Ascending aorta (tissue), 2 donors: ENCODE measurements around the gene NMBR. TPM values are rescaled to one million over a fixed set of nuclear protein-coding genes. Genes with fewer than 3 reads are reported as not detected.
"Not testable (repeated sequence)": the region's sequence is repeated elsewhere in the genome, so short reads cannot be mapped to it uniquely, and the experiment has no call there.

Experiments
- DNase-seq, 2 donors: peaks; one replicate each; pipeline ENCODE4 v3.0.0-alpha.2; 2019; ENCODE audit warnings: low spot score in 2 of 2
- H3K27ac ChIP-seq, 2 donors: fragments of 200-600 bp; sonication (generic); one replicate each; pipeline ENCODE4 v1.5.1; 2016 to 2017; ENCODE audit warnings: mild to moderate bottlenecking in 1 of 2
- H3K27me3 ChIP-seq: fragments of 200-600 bp; sonication (generic); one replicate; pipeline ENCODE4 v1.5.1; 2017
- H3K36me3 ChIP-seq, 2 donors: fragments of 200-600 bp; sonication (generic); one replicate each; pipeline ENCODE4 v1.5.1; 2016
- H3K4me1 ChIP-seq, 2 donors: fragments of 200-600 bp; sonication (generic); one replicate each; pipeline ENCODE4 v1.5.1; 2016 to 2017; ENCODE audit warnings: mild to moderate bottlenecking in 1 of 2
- H3K4me3 ChIP-seq, 2 donors: fragments of 200-600 bp; sonication (generic); one replicate each; pipeline ENCODE4 v1.5.1; 2016 to 2017; ENCODE audit warnings: mild to moderate bottlenecking in 1 of 2
- H3K9me3 ChIP-seq, 2 donors: fragments of 200-600 bp; sonication (generic); one replicate each; pipeline ENCODE4 v1.5.1; 2016
- intact Hi-C: fragments of 100-400 bp; cut with DNase I; formaldehyde crosslinking; loops from one replicate; pipeline ENCODE4 v1.15.1; 2023
- total RNA-seq: library from RNA; depleted of rRNA; stranded (reverse); fragments of >200 nt; gene quantifications from one replicate; pipeline ENCODE4 v1.1.0, GENCODE V29; 2016
- TF ChIP-seq, protein P1 (sequence below), 3 experiments: fragments of 200-600 bp in 2 of 3; fragments of 450-650 bp in 1 of 3; sonication (generic) in 2 of 3; IDR thresholded peaks; one replicate each; pipeline ENCODE4 v1.5.1; 2016 to 2019; ENCODE audit warnings: antibody characterized with exemption in 3 of 3, mild to moderate bottlenecking in 1 of 3, moderate library complexity in 1 of 3

NMBR gene
- total RNA-seq, 1 donor from 2014 or later = not detected

DNA sequence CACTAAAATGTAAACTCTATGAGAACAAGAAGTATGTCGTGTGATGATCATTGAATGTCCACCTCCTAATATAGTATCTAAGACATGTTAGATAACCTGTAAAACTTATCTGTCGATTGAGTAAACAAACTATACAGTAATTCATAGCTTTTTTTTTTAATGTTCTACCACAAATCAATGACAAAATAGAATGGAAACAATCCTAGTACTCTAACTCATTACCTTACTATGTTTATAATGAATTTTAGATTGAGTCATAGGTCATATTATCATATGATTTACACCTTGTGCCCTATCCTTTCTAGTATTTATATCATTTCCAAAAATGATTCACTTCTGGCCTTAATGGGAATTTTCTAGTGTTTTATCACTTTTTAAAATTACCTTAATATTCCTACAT is 6.3 kb upstream of the NMBR start:
- intact Hi-C loops = no loop called here

DNA sequence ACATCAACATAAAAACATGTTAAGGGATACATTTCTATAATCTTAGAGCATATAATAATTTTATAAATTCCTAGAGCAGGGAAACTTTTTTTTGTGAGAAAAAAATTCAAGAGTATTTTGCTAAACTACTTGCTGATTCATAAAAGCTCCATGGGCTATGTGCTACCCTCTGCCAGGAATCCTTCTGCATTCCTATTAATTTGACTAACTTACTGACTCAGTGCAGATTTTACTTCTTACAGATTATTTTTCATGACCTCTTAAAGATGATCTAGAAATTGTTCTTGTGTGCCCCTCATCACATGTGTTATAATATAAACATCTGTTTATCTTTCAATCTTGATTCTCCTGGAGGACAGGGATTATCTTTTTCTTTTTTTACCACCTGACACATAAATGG is 5.8 kb upstream of the NMBR start:
- TF ChIP-seq, protein P1, sequence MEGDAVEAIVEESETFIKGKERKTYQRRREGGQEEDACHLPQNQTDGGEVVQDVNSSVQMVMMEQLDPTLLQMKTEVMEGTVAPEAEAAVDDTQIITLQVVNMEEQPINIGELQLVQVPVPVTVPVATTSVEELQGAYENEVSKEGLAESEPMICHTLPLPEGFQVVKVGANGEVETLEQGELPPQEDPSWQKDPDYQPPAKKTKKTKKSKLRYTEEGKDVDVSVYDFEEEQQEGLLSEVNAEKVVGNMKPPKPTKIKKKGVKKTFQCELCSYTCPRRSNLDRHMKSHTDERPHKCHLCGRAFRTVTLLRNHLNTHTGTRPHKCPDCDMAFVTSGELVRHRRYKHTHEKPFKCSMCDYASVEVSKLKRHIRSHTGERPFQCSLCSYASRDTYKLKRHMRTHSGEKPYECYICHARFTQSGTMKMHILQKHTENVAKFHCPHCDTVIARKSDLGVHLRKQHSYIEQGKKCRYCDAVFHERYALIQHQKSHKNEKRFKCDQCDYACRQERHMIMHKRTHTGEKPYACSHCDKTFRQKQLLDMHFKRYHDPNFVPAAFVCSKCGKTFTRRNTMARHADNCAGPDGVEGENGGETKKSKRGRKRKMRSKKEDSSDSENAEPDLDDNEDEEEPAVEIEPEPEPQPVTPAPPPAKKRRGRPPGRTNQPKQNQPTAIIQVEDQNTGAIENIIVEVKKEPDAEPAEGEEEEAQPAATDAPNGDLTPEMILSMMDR (IDR thresholded peaks at IDR 0.05) = no peak
- no peaks in the 10 kb centered on the region for H3K27me3 ChIP-seq
- H3K9me3 ChIP-seq = no peaks in the 10 kb centered on the region
- peaks cover 0 to 30% of the 10 kb centered on the region in 2 donors for H3K4me1 ChIP-seq
- no peak overlapping the region for H3K4me3 ChIP-seq
- H3K27ac ChIP-seq = no peak overlapping the region
- intact Hi-C loops = no loop called here
- DNase-seq = no peak
- no peaks in the 10 kb centered on the region for H3K36me3 ChIP-seq

More for the DNA sequence above, 6.3 kb upstream of the NMBR start:
- Histone ChIP-seq H3K36me3 (no peaks in the 10 kb centered on the region), H3K9me3 (no peaks in the 10 kb centered on the region), H3K4me1 (peaks cover 0 to 26% of the 10 kb centered on the region in 2 donors), H3K27ac (no peak overlapping the region), H3K27me3 (no peaks in the 10 kb centered on the region), H3K4me3 (no peak overlapping the region)
- DNase-seq = no peak
- TF ChIP-seq, protein P1 (IDR thresholded peaks at IDR 0.05) = no peak

DNA sequence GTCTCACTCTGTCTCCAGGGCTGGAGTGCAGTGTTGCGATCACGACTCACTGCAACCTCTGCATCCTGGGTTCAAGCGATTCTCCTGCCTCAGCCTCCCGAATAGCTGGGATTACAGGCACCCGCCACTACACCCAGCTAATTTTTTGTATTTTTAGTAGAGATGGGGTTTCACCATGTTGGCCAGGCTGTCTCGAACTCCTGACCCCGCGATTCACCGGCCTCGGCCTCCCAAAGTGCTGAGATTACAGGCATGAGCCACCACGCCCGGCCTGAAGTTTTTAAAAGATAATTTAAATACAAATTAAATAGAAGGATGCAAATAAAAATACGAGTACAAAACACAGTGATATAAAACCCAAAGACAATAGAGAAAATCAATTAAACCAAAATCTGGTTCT is 5.4 kb downstream of the NMBR start:
- intact Hi-C loops, DNase-seq, H3K4me1 ChIP-seq, H3K27me3 ChIP-seq, H3K27ac ChIP-seq, H3K36me3 ChIP-seq, H3K9me3 ChIP-seq, H3K4me3 ChIP-seq: not testable (repeated sequence)

DNA sequence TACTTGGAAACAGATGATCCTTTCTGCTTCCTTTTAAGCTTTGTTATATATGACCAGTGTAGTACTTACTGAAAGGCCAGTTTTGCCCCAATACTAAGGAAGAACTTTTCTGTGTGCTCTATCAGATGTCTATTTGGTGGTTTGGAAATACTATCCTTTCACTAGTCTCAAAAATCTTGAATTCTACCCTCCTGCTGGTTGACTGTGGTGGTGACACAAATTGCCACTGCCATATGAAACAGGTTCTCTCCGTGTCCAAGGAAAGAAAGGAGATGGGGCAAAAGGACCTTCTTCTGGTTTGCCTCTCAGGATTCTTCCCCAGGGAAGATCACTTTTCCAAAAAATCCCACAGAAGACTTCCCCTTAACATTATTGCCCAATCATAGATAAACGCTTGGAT is 8.0 kb downstream of the NMBR start:
- TF ChIP-seq, protein P1 (IDR thresholded peaks at IDR 0.05) = no peak
- Histone ChIP-seq H3K9me3 (no peaks in the 10 kb centered on the region), H3K36me3 (no peaks in the 10 kb centered on the region), H3K27ac (no peak overlapping the region), H3K4me3 (no peak overlapping the region), H3K27me3 (no peaks in the 10 kb centered on the region), H3K4me1 (no peaks in the 10 kb centered on the region)
- DNase-seq = no peak
- intact Hi-C loops = no loop called here

DNA sequence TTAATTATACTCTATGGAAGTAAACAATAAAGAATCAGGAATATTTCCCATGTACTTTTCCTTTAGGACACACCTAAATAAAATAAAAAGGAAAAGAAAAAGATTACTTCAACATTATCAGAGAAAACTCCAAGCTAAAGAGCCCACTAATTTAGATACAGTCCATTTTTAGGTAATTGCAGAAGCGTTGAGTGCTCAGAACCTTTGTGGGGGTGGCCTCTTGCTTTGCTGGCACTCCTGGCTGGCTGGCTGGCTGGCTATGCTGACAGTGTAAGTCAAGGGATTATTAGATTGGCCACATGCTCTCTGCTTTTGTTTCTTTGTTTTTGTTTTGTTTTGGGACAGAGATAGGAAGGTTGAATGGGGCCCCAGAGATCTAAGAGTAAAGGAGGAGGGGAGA is 14.3 kb downstream of the NMBR start, which contains the start of gene GJE1:
Gene GJE1, plus strand, starts transcription at position 301 of the 400 bp plus-strand sequence. CDS start 234 bp downstream, outside the sequence.
- Histone ChIP-seq H3K27ac (no peak within 1 kb of the TSS), H3K4me3 (no peak within 1 kb of the TSS), H3K27me3 (no peaks in the 10 kb centered on the region), H3K4me1 (no peaks in the 10 kb centered on the region), H3K36me3 (no peaks in the 10 kb centered on the region), H3K9me3 (no peaks in the 10 kb centered on the region)
- TF ChIP-seq, protein P1 (IDR thresholded peaks at IDR 0.05) = no peak
- no peak for DNase-seq
- intact Hi-C loops = no loop called here

DNA sequence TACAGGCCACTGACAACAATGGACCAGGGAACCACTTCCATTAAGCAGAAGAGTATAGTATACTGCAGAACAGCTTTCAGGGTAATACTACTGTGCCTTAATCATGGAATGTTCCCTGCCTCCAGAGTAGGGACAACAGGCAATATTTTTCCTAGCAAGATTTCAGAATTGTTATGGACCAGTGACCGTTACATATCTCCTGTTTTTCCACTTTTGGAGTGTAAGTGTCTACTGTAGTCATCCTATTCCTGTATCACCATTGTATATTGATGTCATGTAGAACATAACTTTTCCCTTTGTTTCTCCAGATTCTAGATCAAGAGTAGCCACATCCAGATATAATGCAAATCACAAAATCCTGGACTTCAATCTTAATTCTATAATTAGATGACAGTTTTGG is 16.1 kb downstream of the NMBR start:
- DNase-seq = no peak
- no peaks in the 10 kb centered on the region for H3K9me3 ChIP-seq
- H3K36me3 ChIP-seq = no peaks in the 10 kb centered on the region
- H3K4me3 ChIP-seq = no peak overlapping the region
- H3K27me3 ChIP-seq = no peaks in the 10 kb centered on the region
- intact Hi-C loops = no loop called here
- no peak overlapping the region for H3K27ac ChIP-seq
- TF ChIP-seq, protein P1 (IDR thresholded peaks at IDR 0.05) = no peak
- H3K4me1 ChIP-seq = no peaks in the 10 kb centered on the region
